GM19438 (cell line): ENCODE data around the gene EID2B.

Experiments used
- ATAC-seq: cut with Tn5 transposase; IDR thresholded peaks from one replicate; pipeline ENCODE4 v1.9.1; 2021; ENCODE audit warnings: low read depth; ENCODE audit not compliant: unreplicated experiment

The EID2B gene

DNA sequence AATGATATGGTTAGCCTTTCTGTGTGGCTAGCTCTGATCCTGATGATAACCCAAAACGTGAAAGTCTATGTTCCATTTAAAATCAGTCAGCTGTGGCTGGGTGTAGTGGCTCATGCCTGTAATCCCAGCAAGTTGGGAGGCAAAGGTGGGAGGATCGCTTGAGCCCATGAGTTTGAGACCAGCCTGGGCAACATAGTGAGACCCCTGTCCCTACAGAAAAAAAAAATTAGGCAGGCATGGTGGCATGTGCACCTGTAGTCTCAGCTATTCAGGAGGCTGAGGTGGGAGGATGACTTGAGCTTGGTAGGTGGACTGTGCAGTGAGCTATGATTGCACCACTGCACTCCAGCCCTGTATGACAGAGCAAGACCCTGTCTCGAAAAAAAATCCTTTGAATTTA is 1.1 kb upstream of the EID2B start:
- no peak for ATAC-seq

DNA sequence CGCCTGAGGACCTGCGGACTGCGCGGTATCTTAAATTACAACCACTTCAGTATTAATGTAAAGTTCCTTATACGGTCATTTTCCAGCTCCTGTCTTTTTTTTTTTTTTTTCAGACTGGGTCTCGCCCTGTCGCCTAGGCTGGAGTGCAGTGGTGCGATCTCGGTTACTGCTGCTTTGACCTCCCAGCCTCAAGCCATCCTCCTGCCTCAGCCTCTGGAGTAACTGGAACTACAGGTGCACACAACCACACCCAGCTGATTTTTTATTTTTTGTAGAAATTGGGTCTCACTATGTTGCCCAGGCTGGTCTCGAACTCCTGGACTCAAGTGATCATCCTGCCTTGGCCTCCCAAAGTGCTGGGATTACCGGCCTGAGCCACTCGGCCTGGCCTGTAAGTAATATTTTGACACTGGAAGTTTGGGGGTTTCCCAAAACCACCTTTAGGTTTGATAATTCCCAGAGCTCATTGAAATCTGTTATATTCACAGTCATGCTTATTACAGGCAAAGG is 406 bp upstream of the EID2B start:
- ATAC-seq, result no peak

DNA sequence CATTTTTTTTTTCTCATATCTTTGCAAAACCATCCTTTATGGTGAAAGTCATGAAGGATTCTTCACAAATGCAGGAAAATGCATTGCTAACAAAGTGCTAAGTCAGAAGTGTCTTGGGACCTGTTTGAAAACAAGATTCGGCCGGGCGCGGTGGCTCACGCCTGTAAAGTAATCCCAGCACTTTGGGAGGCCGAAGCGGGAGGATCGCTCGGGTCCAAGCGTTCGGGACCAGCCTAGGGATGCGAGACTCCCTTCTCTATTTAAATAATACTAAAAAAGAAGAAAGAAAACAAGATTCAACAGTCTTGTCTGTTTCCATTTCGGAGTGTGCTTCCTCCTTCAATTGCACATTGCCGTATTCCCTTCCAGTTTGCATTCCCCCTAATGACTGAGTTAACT is 819 bp downstream of the EID2B start:
- ATAC-seq, result no peak

DNA sequence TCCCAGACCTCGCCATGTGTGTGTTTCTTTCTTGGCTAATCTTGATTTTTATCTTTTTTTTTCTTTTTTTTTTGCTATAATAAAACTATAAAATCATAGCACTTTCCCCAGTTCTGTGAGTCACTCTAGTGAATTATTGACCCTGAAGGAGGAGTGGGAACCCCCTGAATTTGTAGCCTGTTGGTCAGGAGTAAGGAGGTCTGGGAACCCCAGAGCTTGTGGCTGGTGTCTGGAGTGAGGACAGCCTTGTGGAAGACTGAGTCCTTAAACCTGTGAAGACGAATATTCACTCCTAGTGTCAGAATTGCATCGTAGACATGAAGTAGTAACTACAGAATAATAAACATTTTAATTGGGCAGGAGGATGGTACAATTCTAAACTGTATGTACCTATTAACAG is 7.4 kb downstream of the EID2B start:
- ATAC-seq, result no peak

DNA sequence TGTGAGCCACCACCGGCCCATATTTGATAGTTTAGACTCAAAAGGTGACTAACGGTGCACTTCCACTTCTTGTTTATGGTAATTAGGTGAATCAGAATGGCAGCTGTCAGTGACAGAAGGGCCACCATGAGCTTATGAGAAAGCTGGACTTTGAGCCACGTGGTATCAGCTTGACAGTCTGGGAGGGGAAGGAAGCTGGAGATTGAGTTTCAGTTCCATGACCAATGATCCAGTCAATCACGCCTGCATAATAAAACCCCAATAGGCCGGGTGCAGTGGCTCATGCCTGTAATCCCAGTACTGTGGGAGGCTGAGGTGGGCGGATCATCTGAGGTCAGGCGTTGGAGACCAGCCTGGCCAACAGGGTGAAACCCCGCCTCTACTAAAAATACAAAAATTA is 8.2 kb downstream of the EID2B start:
- ATAC-seq, result no peak

DNA sequence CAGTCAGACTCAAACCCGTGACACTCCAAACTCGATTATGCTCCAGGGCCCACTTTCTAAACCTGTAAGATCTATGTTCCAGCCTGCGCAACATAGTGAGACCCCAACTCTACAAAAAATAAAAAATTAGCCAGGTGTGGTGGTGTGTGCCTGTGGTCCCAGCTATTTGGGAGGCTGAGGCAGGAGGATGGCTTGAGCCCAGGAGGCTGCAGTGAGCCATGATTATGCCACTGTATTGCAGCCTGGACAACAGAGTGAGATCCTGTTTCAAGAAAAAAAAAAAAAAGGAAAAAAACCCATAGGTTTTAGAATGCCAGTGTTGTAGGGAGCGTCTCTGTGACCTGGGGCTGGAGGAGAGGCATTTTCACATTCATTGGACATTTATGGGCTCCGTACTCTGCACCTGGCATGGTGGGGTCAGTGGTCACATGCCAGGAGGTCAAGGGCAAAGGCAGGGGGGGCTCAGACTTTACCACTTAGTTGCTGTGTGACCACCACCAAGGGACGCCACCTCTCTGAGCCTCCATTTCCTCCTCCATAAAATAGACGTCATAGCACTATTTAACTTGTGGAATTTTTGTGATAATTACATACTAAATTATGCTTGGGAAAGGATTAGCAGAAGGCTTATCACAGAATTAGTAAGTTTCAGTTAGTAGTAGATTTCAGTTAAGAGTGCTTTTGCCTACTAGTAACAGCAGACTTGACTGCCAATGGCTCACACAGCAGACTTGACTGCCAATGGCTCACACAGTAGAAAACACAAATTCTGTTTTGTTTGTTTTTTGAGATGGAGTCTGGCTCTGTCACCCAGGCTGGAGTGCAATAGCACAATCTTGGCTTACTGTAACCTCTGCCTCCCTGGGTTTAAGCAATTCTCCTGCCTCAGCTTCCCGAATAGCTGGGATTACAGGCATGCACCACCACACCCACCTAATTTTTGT is 11.8 kb downstream of the EID2B start:
- ATAC-seq, result no peak

GRCh38 chr19:39518975-39519374 is 13.7 kb downstream of the EID2B start:
- no peak for ATAC-seq

- ATAC-seq, result no peak
Observed at GRCh38 chr19:39518458-39518857, 14.2 kb downstream of the EID2B start.

- no peak for ATAC-seq
Observed at GRCh38 chr19:39517432-39517831, 15.2 kb downstream of the EID2B start.

DNA sequence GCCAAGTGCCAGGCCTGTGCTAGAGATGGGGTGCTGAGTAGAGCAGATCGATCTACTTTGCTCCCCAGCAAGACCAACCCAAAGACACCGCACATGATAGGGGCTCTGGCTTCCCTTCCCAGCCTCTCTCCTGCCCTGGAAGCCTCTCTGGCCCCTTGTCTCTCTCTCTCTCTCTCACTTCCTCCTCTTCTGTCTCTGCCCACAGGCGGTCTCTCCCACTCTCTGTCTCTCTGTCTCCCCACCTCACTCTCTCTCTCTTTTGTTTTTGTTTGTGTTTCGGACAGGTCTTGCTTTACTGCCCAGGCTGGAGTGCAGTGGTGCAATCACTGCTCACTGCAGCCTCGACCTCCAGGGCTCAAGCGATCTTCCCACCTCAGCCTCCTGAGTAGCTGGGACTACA is 16.4 kb downstream of the EID2B start:
- no peak for ATAC-seq

DNA sequence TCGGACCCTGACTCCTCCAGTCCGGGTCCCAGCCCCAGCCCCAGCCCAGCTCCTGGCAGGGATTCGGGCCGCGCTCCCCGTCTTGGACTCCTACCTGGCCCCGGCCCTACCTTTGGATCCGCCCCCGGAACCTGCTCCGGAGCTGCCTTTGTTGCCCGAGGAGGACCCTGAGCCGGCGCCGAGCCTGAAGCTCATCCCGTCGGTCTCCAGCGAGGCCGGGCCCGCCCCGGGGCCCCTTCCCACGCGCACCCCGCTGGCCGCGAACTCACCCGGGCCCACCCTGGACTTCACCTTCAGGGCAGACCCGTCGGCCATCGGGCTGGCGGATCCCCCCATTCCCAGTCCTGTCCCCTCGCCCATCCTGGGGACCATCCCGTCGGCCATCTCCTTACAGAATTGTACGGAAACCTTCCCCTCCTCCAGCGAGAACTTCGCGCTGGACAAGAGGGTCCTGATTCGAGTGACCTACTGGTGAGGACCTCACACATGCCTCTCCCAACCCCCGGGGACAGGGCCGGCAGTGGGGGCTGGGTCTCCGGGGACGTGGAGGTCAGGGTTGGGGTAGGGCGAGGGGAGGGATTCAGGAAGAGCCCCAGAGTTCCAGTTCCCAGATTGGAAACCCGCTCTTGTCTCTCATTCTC is 17.0 kb downstream of the EID2B start:
- ATAC-seq, result no peak

DNA sequence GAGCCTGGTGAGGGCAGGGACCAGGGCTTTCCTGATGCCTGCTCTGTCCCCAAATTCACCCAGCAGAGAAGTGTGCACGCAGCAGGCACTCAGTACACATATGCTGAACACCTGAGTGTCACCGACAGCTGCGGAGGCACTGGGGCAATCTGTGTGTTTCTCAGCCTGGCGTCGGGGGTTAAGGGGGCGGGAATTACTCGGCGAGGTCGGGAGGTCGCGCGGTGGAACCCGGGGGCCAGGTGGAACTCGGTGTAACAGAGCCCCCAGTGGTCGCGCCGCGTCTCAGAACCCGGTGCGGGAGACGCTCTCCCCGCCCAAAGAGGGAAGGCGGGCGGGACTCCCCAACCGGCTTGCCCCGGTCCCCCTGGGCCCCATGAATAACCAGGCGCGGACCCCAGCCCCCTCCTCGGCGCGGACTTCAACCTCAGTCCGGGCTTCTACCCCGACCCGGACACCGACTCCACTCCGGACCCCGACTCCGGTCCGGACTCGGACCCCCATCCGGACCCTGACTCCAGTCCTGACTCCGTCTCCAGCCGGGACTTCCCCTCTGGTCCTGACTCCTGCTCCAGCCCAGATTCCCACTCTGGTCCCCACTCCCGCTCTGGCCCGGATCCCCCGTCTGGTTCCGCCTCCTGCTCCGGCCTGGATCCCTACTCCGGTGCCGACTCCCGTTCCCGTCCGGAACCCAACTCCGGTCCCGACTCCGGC is 17.7 kb downstream of the EID2B start, which contains the start of gene SELENOV:
SELENOV (plus strand) TSS at position 300 of the 711 bp plus-strand sequence; CDS start at position 374, 74 bp downstream.
- ATAC-seq, result no peak

GRCh38 chr19:39512988-39513387 is 19.7 kb downstream of the EID2B start:
- no peak for ATAC-seq

DNA sequence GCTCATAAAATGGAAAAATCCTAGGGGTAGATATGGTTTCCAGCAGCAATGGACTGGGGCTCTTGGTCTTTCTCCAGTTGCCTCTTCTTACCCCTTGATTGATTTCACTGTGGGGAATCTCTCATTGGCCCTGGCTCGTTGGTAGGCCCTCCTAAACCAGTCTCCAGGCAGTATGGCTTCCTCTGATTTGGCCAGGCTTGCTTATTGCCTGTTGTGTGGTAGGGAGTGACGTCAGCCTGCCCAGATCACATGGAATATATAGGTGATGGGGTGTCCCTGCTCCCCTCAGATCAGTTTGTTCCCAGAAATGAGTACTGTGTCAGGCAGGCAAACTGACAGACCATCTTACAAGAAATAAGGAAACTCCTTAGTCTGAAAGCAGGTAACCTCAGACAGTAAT is 23.4 kb downstream of the EID2B start:
- no peak for ATAC-seq

- no peak for ATAC-seq
Observed at GRCh38 chr19:39508629-39509028, 24.0 kb downstream of the EID2B start.

- ATAC-seq, result no peak
Observed at GRCh38 chr19:39507715-39508364, 24.8 kb downstream of the EID2B start.

DNA sequence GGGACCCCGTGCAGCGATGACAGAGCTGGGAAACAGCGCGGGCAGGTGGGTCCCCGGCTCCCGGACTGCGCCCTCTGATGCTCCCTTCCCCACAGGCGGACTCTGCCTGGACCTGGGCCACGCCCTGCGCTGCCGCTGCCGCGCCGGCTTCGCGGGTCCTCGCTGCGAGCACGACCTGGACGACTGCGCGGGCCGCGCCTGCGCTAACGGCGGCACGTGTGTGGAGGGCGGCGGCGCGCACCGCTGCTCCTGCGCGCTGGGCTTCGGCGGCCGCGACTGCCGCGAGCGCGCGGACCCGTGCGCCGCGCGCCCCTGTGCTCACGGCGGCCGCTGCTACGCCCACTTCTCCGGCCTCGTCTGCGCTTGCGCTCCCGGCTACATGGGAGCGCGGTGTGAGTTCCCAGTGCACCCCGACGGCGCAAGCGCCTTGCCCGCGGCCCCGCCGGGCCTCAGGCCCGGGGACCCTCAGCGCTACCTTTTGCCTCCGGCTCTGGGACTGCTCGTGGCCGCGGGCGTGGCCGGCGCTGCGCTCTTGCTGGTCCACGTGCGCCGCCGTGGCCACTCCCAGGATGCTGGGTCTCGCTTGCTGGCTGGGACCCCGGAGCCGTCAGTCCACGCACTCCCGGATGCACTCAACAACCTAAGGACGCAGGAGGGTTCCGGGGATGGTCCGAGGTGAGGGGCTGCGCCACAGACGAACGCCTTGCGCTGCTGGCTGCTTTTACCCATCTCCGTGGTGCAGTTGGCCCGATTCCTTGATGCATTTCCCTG is 25.5 kb downstream of the EID2B start:
- no peak for ATAC-seq

GRCh38 chr19:39506598-39506943 is 26.1 kb downstream of the EID2B start:
- ATAC-seq, result no peak

GRCh38 chr19:39502640-39503417 is 29.8 kb downstream of the EID2B start:
- ATAC-seq, result no peak
